ENCODE measurements around the gene KCNG2.

DNA sequence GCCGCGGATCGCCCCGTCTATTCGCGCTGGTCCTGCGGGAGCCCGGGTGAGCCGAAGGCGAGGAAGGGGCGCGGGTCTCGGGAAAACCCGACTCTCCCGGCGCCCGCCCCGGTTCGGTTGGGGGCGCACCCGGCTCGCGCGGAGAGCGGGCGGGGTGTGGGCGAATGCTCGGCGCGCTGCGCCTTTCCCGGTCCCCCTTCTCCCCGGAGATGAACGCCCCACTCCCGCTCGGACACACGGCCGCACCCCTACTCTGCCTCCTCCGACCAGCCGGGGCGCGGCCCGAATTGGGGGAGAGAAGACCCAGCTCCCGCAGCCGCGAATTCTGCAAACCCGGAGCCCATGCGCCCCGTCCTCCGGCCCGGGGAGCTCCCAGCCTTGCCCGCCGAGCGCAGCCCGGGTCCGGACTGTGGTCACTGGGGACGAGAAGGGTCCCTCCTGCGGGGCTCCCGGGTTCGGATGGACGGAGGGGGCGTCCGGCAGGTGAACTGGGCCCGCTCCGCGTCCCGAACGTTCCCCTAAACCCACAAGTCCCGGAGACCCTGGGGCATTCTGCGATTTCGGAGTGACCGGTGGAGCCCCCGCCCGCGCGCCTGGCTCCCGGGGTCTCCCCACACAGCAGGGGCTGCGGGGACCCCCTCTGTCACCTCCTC is 734 bp downstream of the KCNG2 start:
- TF ChIP-seq, protein P1, sequence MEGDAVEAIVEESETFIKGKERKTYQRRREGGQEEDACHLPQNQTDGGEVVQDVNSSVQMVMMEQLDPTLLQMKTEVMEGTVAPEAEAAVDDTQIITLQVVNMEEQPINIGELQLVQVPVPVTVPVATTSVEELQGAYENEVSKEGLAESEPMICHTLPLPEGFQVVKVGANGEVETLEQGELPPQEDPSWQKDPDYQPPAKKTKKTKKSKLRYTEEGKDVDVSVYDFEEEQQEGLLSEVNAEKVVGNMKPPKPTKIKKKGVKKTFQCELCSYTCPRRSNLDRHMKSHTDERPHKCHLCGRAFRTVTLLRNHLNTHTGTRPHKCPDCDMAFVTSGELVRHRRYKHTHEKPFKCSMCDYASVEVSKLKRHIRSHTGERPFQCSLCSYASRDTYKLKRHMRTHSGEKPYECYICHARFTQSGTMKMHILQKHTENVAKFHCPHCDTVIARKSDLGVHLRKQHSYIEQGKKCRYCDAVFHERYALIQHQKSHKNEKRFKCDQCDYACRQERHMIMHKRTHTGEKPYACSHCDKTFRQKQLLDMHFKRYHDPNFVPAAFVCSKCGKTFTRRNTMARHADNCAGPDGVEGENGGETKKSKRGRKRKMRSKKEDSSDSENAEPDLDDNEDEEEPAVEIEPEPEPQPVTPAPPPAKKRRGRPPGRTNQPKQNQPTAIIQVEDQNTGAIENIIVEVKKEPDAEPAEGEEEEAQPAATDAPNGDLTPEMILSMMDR (IDR thresholded peaks at IDR 0.05) = no peak
- TF ChIP-seq EZH2phosphoT487 (IDR thresholded peaks at IDR 0.05) = peak; percentile 89
- peak; percentile 97 for TF ChIP-seq EZH2 (IDR thresholded peaks at IDR 0.05)

All from neural progenitor cell (in vitro differentiated cells).